ENCODE results near the gene SYCE1L. TPM values are rescaled to one million over a fixed set of nuclear protein-coding genes. Genes with fewer than 3 reads are reported as not detected.

SYCE1L gene
- total and polyA plus RNA-seq, 9 of the 15 experiments (the other 6 are each of a cell fraction or from before 2014, with no cell fraction given): 0.54 to 2.7 (median 1.1) TPM; not detected in 5

GRCh38 chr16:77166726-77167125, 32.5 kb upstream of the SYCE1L start:
- H3K4me2 ChIP-seq (ENCODE audit: insufficient read depth, low read length): no peak overlapping the region
- no peaks in the 10 kb centered on the region; a peak in 1 of 5 replicates for H3K27me3 ChIP-seq (ENCODE audit: control insufficient read depth in 2 of 2, insufficient read depth in 2 of 2, low read length in 2 of 2)
- BruUV-seq (replicated peaks): no TSS peak
- in situ Hi-C loops (cut with MboI) (loop anchor here (25.0 kb wide), 1 partner anchor 504 kb away; no protein-coding TSS in a partner anchor), intact Hi-C loops (cut with micrococcal nuclease) (loop anchor here (10.0 kb wide), 1 partner anchor 502 kb away; no protein-coding TSS in a partner anchor)
- H3K9me1 ChIP-seq (ENCODE audit: control insufficient read depth, insufficient read depth, low read length): no peaks in the 10 kb centered on the region
- no peak overlapping the region for H3K4me3 ChIP-seq
- FAIRE-seq: no peak
- TF ChIP-seq LCOR (CRISPR knock-in tag; IDR thresholded peaks at IDR 0.05) (no peak), ZC3H4 (CRISPR knock-in tag; IDR thresholded peaks at IDR 0.05; ENCODE audit: borderline replicate concordance) (no peak), MTA2 (IDR thresholded peaks at IDR 0.05; ENCODE audit: low read depth) (no peak), U2AF2 (optimal IDR thresholded peaks at IDR 0.05; ENCODE audit: low read depth, low read length) (no peak), NFIX (CRISPR knock-in tag; IDR thresholded peaks at IDR 0.05; ENCODE audit: low read depth) (no peak), KAT2B (IDR thresholded peaks at IDR 0.05; ENCODE audit: low read depth, low read length) (no peak), DIDO1 (tag; IDR thresholded peaks at IDR 0.05; ENCODE audit: low read depth) (no peak), YY1 (IDR thresholded peaks at IDR 0.05; ENCODE audit: borderline replicate concordance in 1 of 3, control insufficient read depth in 1 of 3, extremely low read depth in 1 of 3, insufficient read depth in 3 of 3, insufficient read length in 1 of 3, insufficient replicate concordance in 2 of 3, low read depth in 1 of 3, low read length in 2 of 3) (no peak), MXD1 (CRISPR knock-in tag; IDR thresholded peaks at IDR 0.05; ENCODE audit: borderline replicate concordance, poor library complexity, severe bottlenecking) (no peak), BRCA1 (IDR thresholded peaks at IDR 0.05) (no peak), BRCA1 (CRISPR knock-in tag; IDR thresholded peaks at IDR 0.05) (no peak)
- H3K9me3 ChIP-seq (replicated peaks; ENCODE audit: control insufficient read depth, insufficient read depth, low read depth, low read length): no peaks in the 10 kb centered on the region
- H3K36me3 ChIP-seq (ENCODE audit: control insufficient read depth, insufficient read depth, low read length): no peaks in the 10 kb centered on the region
- no peak overlapping the region for H3K27ac ChIP-seq (ENCODE audit: extremely low read depth, low read depth, low read length)
- no peak overlapping the region for H3K9ac ChIP-seq (ENCODE audit: insufficient read depth in 1 of 2, low read depth in 2 of 2, low read length in 2 of 2)
- H3K79me2 ChIP-seq (ENCODE audit: control insufficient read depth, insufficient read depth, low read length): no peaks in the 10 kb centered on the region
- 0% methylated on average over 2 of the region's 2 CpGs for WGBS (ENCODE audit: insufficient coverage, low coverage, missing lambda C conversion rate)
- POLR2A ChIA-PET: no interaction called here
- no peak for DNase-seq (ENCODE audit: extremely low read depth in 1 of 4, low spot score in 3 of 4)
- CTCF ChIA-PET (ENCODE audit: low intra/inter-chr PET ratio): no interaction called here
- no peak for ATAC-seq
- no peaks in the 10 kb centered on the region for H3K4me1 ChIP-seq (replicated peaks in 1 of 2; ENCODE audit: control insufficient read depth in 2 of 2, insufficient read depth in 2 of 2, low read length in 2 of 2)
- no peaks in the 10 kb centered on the region for H4K20me1 ChIP-seq (replicated peaks; ENCODE audit: control insufficient read depth, insufficient read depth, low read length)
- H2AFZ ChIP-seq (ENCODE audit: low read depth, low read length): no peak overlapping the region

All from K562 (cell line).